Measurements from ENCODE around the gene PBRM1. TPM values are rescaled to one million over a fixed set of nuclear protein-coding genes. Genes with fewer than 3 reads are reported as not detected.
A peak's percentile ranks its signal among the peaks of the same experiment; 100 is the strongest.
"Not testable (repeated sequence)": the region's sequence is repeated elsewhere in the genome, so short reads cannot be mapped to it uniquely, and the experiment has no call there.

Gene PBRM1
- total and polyA plus RNA-seq, 2 of the 13 experiments (the other 11 are each of a cell fraction or from before 2014, with no cell fraction given) = 10.9 to 33.2 TPM

DNA sequence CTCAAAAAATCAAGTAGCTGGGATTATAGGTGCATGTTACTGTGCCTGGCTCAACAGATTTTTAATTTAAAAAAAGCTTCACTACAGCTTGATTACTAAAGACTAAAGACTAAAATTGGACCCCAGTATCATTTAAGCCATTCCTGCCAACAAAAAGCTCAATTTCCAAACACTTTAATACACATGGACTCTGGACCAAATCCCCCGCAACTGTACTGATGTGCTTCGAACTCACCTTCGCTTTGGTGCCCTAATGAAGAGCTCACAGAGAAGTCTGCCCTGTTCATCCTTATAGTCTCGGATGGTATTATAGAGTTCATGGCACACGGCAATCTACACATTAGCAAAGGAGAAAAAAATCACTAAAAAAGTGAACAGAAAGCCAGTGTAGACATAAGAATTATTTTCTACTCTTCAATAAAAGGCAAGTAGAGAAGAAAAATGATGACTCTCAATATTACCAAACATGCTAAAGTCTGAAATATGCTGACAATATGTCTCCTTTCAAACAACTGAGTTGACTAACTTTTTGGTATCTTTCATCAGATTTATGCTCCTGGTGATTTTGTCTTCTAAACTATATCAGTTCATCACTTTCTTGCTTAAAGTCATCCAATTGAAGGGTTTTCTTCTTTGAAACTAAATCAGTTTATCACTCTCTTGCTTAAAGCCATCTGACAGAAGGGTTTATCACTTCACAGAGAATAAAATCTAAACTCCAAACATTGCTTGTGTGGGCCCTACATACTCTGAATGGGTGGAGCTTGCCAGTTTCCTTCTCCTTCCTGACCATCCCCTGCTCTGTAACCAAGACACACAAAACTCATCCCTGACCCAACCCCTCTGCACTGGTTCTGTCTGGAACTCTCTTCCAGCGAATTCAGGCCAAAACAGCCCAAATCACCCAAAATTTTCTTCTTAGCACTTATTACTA lies 7.2 kb downstream of the PBRM1 start:
- H3K4me1 ChIP-seq (ENCODE audit: insufficient read depth, low read length) = peaks cover 53% of the 10 kb centered on the region
- TF ChIP-seq MAFF (IDR thresholded peaks at IDR 0.05; ENCODE audit: low read depth, low read length) = peak; percentile 84
- TF ChIP-seq, protein P1, sequence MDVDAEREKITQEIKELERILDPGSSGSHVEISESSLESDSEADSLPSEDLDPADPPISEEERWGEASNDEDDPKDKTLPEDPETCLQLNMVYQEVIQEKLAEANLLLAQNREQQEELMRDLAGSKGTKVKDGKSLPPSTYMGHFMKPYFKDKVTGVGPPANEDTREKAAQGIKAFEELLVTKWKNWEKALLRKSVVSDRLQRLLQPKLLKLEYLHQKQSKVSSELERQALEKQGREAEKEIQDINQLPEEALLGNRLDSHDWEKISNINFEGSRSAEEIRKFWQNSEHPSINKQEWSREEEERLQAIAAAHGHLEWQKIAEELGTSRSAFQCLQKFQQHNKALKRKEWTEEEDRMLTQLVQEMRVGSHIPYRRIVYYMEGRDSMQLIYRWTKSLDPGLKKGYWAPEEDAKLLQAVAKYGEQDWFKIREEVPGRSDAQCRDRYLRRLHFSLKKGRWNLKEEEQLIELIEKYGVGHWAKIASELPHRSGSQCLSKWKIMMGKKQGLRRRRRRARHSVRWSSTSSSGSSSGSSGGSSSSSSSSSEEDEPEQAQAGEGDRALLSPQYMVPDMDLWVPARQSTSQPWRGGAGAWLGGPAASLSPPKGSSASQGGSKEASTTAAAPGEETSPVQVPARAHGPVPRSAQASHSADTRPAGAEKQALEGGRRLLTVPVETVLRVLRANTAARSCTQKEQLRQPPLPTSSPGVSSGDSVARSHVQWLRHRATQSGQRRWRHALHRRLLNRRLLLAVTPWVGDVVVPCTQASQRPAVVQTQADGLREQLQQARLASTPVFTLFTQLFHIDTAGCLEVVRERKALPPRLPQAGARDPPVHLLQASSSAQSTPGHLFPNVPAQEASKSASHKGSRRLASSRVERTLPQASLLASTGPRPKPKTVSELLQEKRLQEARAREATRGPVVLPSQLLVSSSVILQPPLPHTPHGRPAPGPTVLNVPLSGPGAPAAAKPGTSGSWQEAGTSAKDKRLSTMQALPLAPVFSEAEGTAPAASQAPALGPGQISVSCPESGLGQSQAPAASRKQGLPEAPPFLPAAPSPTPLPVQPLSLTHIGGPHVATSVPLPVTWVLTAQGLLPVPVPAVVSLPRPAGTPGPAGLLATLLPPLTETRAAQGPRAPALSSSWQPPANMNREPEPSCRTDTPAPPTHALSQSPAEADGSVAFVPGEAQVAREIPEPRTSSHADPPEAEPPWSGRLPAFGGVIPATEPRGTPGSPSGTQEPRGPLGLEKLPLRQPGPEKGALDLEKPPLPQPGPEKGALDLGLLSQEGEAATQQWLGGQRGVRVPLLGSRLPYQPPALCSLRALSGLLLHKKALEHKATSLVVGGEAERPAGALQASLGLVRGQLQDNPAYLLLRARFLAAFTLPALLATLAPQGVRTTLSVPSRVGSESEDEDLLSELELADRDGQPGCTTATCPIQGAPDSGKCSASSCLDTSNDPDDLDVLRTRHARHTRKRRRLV (CRISPR knock-in tag; IDR thresholded peaks at IDR 0.05) = no peak
- peak; percentile 68 to 83 for TF ChIP-seq MAFK (conservative IDR thresholded peaks at IDR 0.05 in 1 of 2, IDR thresholded peaks at IDR 0.05 in 1 of 2; ENCODE audit: low read length in 2 of 2)
- WGBS (ENCODE audit: low lambda C conversion rate) = 95% methylated on average over 6 of the region's 6 CpGs
- ChIA-PET CTCF (ENCODE audit: low intra/inter-chr PET ratio, low total read pairs) (no interaction called here), POLR2A (interaction anchor here (0.9 kb wide), 1 partner anchor 27 kb away, joined by 3 read pairs; no protein-coding TSS in a partner anchor)
- in situ Hi-C loops (cut with HindIII; ENCODE audit: extremely low pct_ligation_motif_present, low pct_unique_long_range_greater_than_20kb) (no loop called here), intact Hi-C loops (cut with micrococcal nuclease; ENCODE audit: unreplicated experiment) (no loop called here)
- H3K79me2 ChIP-seq (ENCODE audit: insufficient read depth, low read length) = peaks cover 33% of the 10 kb centered on the region
- no peaks in the 10 kb centered on the region for H3K27me3 ChIP-seq (ENCODE audit: control insufficient read depth in 1 of 2, insufficient read depth in 2 of 2, low read length in 2 of 2)
- no TSS peak for BruUV-seq (replicated peaks)
- no peak overlapping the region for H3K27ac ChIP-seq (ENCODE audit: extremely low read length, insufficient read depth, low read length)
- DNase-seq (ENCODE audit: low spot score) (no peak), ATAC-seq (no peak), FAIRE-seq (no peak)
- no peak overlapping the region for H2AFZ ChIP-seq (ENCODE audit: low read length)
- peaks cover 9 to 45% of the 10 kb centered on the region in 2 experiments for H3K36me3 ChIP-seq (replicated peaks in 1 of 2; ENCODE audit: control insufficient read depth in 1 of 2, insufficient read depth in 2 of 2, low read length in 2 of 2)
- H3K9ac ChIP-seq (ENCODE audit: insufficient read depth, low read depth, low read length) = no peak overlapping the region
- no peak overlapping the region for H3K4me2 ChIP-seq (ENCODE audit: low read depth, low read length)
- no peak overlapping the region for H3K4me3 ChIP-seq (replicated peaks in 1 of 3; ENCODE audit: insufficient read depth in 1 of 3, low read depth in 2 of 3, low read length in 3 of 3)
- no peaks in the 10 kb centered on the region for H4K20me1 ChIP-seq (ENCODE audit: insufficient read depth, low read length)
- no peaks in the 10 kb centered on the region for H3K9me3 ChIP-seq (ENCODE audit: low read length)

DNA sequence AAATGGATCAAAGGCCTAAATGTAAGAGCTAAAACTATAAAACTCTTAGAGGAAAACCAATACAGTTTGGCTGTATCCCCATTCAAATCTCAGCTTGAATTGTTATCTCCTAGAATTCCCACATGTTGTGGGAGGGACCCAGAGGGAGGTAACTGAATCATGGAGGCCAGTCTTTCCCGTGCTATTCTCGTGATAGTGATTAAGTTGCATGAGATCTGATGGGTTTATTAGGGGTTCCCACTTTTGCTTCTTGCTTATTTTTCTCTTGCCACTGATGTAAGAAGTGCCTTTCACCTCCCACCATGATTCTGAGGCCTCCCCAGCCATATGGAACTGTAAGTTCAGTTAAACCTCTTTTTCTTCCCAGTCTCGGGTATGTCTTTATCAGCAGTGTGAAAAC lies 9.5 kb downstream of the PBRM1 start:
- H3K27me3 ChIP-seq (ENCODE audit: control insufficient read depth in 1 of 2, insufficient read depth in 2 of 2, low read length in 2 of 2); H3K9ac ChIP-seq (ENCODE audit: insufficient read depth, low read depth, low read length); DNase-seq (ENCODE audit: low spot score); H2AFZ ChIP-seq (ENCODE audit: low read length); in situ Hi-C loops (cut with HindIII; ENCODE audit: extremely low pct_ligation_motif_present, low pct_unique_long_range_greater_than_20kb); POLR2A ChIA-PET; H3K4me2 ChIP-seq (ENCODE audit: low read depth, low read length); H3K27ac ChIP-seq (ENCODE audit: extremely low read length, insufficient read depth, low read length); CTCF ChIA-PET (ENCODE audit: low intra/inter-chr PET ratio, low total read pairs); ATAC-seq; intact Hi-C loops (cut with micrococcal nuclease; ENCODE audit: unreplicated experiment); H3K9me3 ChIP-seq (ENCODE audit: low read length); FAIRE-seq; BruUV-seq (replicated peaks); H4K20me1 ChIP-seq (ENCODE audit: insufficient read depth, low read length); H3K4me3 ChIP-seq (replicated peaks in 1 of 3; ENCODE audit: insufficient read depth in 1 of 3, low read depth in 2 of 3, low read length in 3 of 3): not testable (repeated sequence)
- H3K4me1 ChIP-seq (ENCODE audit: insufficient read depth, low read length) = peaks cover 30% of the 10 kb centered on the region
- WGBS (ENCODE audit: low lambda C conversion rate) = 100% methylated on average over 3 of the region's 3 CpGs
- peaks cover 18% of the 10 kb centered on the region for H3K79me2 ChIP-seq (ENCODE audit: insufficient read depth, low read length)
- peaks cover 12 to 59% of the 10 kb centered on the region in 2 experiments for H3K36me3 ChIP-seq (replicated peaks in 1 of 2; ENCODE audit: control insufficient read depth in 1 of 2, insufficient read depth in 2 of 2, low read length in 2 of 2)
